ENCODE data around the gene CARTPT.

DNA sequence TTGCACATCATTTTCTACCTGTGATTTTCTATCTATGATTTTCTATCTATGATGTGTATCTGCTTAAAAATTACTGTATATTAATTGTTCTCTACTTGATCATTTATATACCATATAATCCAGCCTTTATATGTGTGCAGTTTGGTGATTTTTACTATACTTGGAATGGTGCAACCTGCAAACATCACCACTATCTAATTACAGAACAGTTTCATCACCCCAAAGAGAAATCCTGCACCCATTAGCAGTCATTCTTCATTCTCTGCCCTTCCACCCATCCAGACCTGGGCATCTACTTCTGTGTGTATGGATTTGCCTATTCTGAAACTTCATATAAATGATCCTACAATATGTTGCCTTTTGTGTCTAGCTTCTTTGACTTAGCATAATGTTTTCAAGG is 51.3 kb downstream of the CARTPT start:
- TF ChIP-seq, protein P1, sequence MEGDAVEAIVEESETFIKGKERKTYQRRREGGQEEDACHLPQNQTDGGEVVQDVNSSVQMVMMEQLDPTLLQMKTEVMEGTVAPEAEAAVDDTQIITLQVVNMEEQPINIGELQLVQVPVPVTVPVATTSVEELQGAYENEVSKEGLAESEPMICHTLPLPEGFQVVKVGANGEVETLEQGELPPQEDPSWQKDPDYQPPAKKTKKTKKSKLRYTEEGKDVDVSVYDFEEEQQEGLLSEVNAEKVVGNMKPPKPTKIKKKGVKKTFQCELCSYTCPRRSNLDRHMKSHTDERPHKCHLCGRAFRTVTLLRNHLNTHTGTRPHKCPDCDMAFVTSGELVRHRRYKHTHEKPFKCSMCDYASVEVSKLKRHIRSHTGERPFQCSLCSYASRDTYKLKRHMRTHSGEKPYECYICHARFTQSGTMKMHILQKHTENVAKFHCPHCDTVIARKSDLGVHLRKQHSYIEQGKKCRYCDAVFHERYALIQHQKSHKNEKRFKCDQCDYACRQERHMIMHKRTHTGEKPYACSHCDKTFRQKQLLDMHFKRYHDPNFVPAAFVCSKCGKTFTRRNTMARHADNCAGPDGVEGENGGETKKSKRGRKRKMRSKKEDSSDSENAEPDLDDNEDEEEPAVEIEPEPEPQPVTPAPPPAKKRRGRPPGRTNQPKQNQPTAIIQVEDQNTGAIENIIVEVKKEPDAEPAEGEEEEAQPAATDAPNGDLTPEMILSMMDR (IDR thresholded peaks at IDR 0.05; ENCODE audit: poor library complexity) = no peak
- TF ChIP-seq EZH2 (IDR thresholded peaks at IDR 0.05; ENCODE audit: borderline replicate concordance) (no peak), EZH2phosphoT487 (IDR thresholded peaks at IDR 0.05; ENCODE audit: low read depth, severe bottlenecking, unreplicated experiment) (no peak)

Measured in hepatocyte (in vitro differentiated cells).